Endothelial cell of umbilical vein (primary cell): ENCODE results near the gene PLOD1. TPM values are rescaled to one million over a fixed set of nuclear protein-coding genes. Genes with fewer than 3 reads are reported as not detected.

ENCODE experiments used
- BruUV-seq: library from RNA; stranded (reverse); fragments of 400-500 nt; replicated peaks from 2 replicates; lab custom pipeline; 2021; lab: Mats Ljungman, UMichigan
- CTCF ChIA-PET: fragments of 300-600, 350-600 bp; sonication (Branson Sonifier 250); formaldehyde crosslinking; loops from one replicate; lab custom pipeline; 2021; ENCODE audit warnings: antibody characterized with exemption, inconsistent platforms; lab: Charles Lee
- POLR2A ChIA-PET: fragments of 300-600, 350-600 bp; sonication (Branson Sonifier 250); formaldehyde crosslinking; loops from one replicate; lab custom pipeline; 2021; ENCODE audit warnings: antibody characterized with exemption, inconsistent platforms; lab: Charles Lee
- DNase-seq: peaks from one replicate; pipeline ENCODE4 v3.0.0-alpha.2; 2011; ENCODE audit warnings: low read depth, low spot score
- FAIRE-seq: peaks from 2 replicates; lab custom pipeline; 2011; peaks lifted over from hg19 to GRCh38; lab: Jason Lieb, UNC
- H2AFZ ChIP-seq: 2 replicates; pipeline ENCODE4 v1.6.0; 2012; ENCODE audit warnings: low read depth, low read length, control low read depth, inconsistent platforms
- H3K27ac ChIP-seq: 2 replicates; pipeline ENCODE4 v1.5.1; 2011; ENCODE audit warnings: low read depth, mild to moderate bottlenecking, control low read depth, low read length, moderate library complexity; ENCODE audit not compliant: insufficient read depth
- H3K27me3 ChIP-seq, 2 experiments: 2 replicates each; pipeline versions ENCODE4 v1.6.0 to v1.6.1; 2011; ENCODE audit warnings: low read length in 2 of 2, mixed read lengths in 1 of 2; ENCODE audit not compliant: control insufficient read depth in 2 of 2, insufficient read depth in 2 of 2
- H3K36me3 ChIP-seq, 2 experiments: 2 replicates in 1 of 2; 3 replicates in 1 of 2; pipeline ENCODE4 v1.5.1; 2011; ENCODE audit warnings: low read length in 2 of 2, mild to moderate bottlenecking in 1 of 2, moderate library complexity in 1 of 2; ENCODE audit not compliant: control insufficient read depth in 2 of 2, insufficient read depth in 2 of 2; ENCODE audit errors: extremely low read depth in 1 of 2
- H3K4me1 ChIP-seq: 3 replicates; pipeline ENCODE4 v1.5.1; 2011; ENCODE audit warnings: mild to moderate bottlenecking, low read length; ENCODE audit not compliant: control insufficient read depth, insufficient read depth; ENCODE audit errors: extremely low read depth
- H3K4me2 ChIP-seq: 2 replicates; pipeline ENCODE4 v1.6.1; 2011; ENCODE audit warnings: low read length, control low read depth, mixed read lengths; ENCODE audit not compliant: insufficient read depth
- H3K4me3 ChIP-seq, 3 experiments: fragments of 200-600 bp in 1 of 3; sonication (generic), shearing (Covaris generic) in 1 of 3; replicated peaks in 1 of 3; 2 replicates each; pipeline ENCODE4 v1.5.1; 2011 to 2016; ENCODE audit warnings: control low read depth in 3 of 3, low read length in 3 of 3, mild to moderate bottlenecking in 2 of 3, inconsistent platforms in 1 of 3, low read depth in 1 of 3, moderate library complexity in 1 of 3; ENCODE audit not compliant: insufficient read depth in 1 of 3
- H3K79me2 ChIP-seq: 2 replicates; pipeline ENCODE4 v1.6.0; 2012; ENCODE audit warnings: low read length, inconsistent platforms; ENCODE audit not compliant: control insufficient read depth, insufficient read depth
- H3K9ac ChIP-seq: replicated peaks from 2 replicates; pipeline ENCODE3; 2011; ENCODE audit warnings: low read length, control low read depth; ENCODE audit not compliant: insufficient read depth; ENCODE audit errors: extremely low read depth
- H3K9me1 ChIP-seq: replicated peaks from 3 replicates; pipeline ENCODE4 v1.6.0; 2011; ENCODE audit warnings: mild to moderate bottlenecking, low read length; ENCODE audit not compliant: control insufficient read depth, insufficient read depth; ENCODE audit errors: extremely low read depth
- H3K9me3 ChIP-seq: replicated peaks from 2 replicates; pipeline ENCODE4 v1.5.1; 2012; ENCODE audit warnings: low read length, inconsistent platforms; ENCODE audit not compliant: control insufficient read depth, insufficient read depth
- H4K20me1 ChIP-seq: replicated peaks from 2 replicates; pipeline ENCODE3; 2011; ENCODE audit warnings: mild to moderate bottlenecking, low read length; ENCODE audit not compliant: control insufficient read depth, insufficient read depth; ENCODE audit errors: extremely low read depth
- EZH2 ChIP-seq: IDR thresholded peaks from 2 replicates; pipeline ENCODE4 v1.6.1; 2012; ENCODE audit warnings: borderline replicate concordance, low read depth, mild to moderate bottlenecking, moderate library complexity, low read length, inconsistent platforms; ENCODE audit not compliant: severe bottlenecking
- FOS ChIP-seq: IDR thresholded peaks from 2 replicates; pipeline ENCODE4 v1.6.1; 2011; ENCODE audit warnings: mild to moderate bottlenecking, low read length, moderate library complexity, borderline replicate concordance; ENCODE audit not compliant: insufficient read depth
- GATA2 ChIP-seq: IDR thresholded peaks from 2 replicates; pipeline ENCODE4 v1.7.0; 2011; ENCODE audit warnings: low read depth, mild to moderate bottlenecking, moderate library complexity, mixed read lengths, low read length; ENCODE audit not compliant: insufficient read length, insufficient read depth
- JUN ChIP-seq: IDR thresholded peaks from 2 replicates; pipeline ENCODE4 v1.6.1; 2011; ENCODE audit warnings: borderline replicate concordance, low read depth; ENCODE audit not compliant: insufficient read length, insufficient read depth
- MYC ChIP-seq: IDR thresholded peaks from one replicate; pipeline ENCODE4 v1.6.1; 2011; ENCODE audit warnings: mild to moderate bottlenecking, low read depth, low read length
- POLR2A ChIP-seq: IDR thresholded peaks from 2 replicates; pipeline ENCODE4 v1.6.1; 2012; ENCODE audit warnings: low read depth, mild to moderate bottlenecking, control low read depth, low read length
- POLR2AphosphoS5 ChIP-seq: IDR thresholded peaks from 2 replicates; pipeline ENCODE4 v1.6.1; 2012; ENCODE audit warnings: low read depth, mild to moderate bottlenecking, control low read depth, low read length, moderate library complexity; ENCODE audit not compliant: insufficient read depth
- dilution Hi-C: fragments of 300-500 bp; cut with MboI; formaldehyde crosslinking; loops from one replicate; pipeline ENCODE4 v1.15.0; 2019; ENCODE audit warnings: low sequenced_read_pairs; ENCODE audit not compliant: extremely low pct_ligation_motif_present
- intact Hi-C: fragments of 100-400 bp; cut with micrococcal nuclease; formaldehyde crosslinking; loops from one replicate; pipeline ENCODE4 v1.10.0; 2022
- polyA plus RNA-seq, 4 experiments: library from polyadenylated mRNA; depleted of rRNA in 3 of 4; stranded (reverse) in 3 of 4; unstranded in 1 of 4; fragments of >200 nt; gene quantifications; 2 replicates each; pipeline versions ENCODE4 v1.2.1 to v1.2.3, GENCODE V29; 2011 to 2012; ENCODE audit warnings: missing spikeins in 1 of 4
- total RNA-seq: library from RNA; stranded (reverse); gene quantifications from 2 replicates; pipeline ENCODE4 v1.2.3, GENCODE V29; 2021
- TF ChIP-seq, protein P1 (sequence below), 2 donors: IDR thresholded peaks; 1 replicate in 1 of 2; 2 replicates in 1 of 2; pipeline ENCODE4 v1.5.1; 2011; ENCODE audit warnings: low read length in 2 of 2, mild to moderate bottlenecking in 2 of 2, moderate library complexity in 2 of 2, control low read depth in 1 of 2, inconsistent platforms in 1 of 2, low read depth in 1 of 2; ENCODE audit not compliant: insufficient read depth in 1 of 2; ENCODE audit errors: extremely low read depth in 1 of 2
- TF ChIP-seq, protein P2 (sequence below): IDR thresholded peaks from 2 replicates; pipeline ENCODE4 v1.6.1; 2011; ENCODE audit not compliant: insufficient read depth, insufficient read length

Gene PLOD1
- total and polyA plus RNA-seq, 2 donors (not counting 3 experiments of a cell fraction or from before 2014, with no cell fraction given) = 260 to 412 TPM

DNA sequence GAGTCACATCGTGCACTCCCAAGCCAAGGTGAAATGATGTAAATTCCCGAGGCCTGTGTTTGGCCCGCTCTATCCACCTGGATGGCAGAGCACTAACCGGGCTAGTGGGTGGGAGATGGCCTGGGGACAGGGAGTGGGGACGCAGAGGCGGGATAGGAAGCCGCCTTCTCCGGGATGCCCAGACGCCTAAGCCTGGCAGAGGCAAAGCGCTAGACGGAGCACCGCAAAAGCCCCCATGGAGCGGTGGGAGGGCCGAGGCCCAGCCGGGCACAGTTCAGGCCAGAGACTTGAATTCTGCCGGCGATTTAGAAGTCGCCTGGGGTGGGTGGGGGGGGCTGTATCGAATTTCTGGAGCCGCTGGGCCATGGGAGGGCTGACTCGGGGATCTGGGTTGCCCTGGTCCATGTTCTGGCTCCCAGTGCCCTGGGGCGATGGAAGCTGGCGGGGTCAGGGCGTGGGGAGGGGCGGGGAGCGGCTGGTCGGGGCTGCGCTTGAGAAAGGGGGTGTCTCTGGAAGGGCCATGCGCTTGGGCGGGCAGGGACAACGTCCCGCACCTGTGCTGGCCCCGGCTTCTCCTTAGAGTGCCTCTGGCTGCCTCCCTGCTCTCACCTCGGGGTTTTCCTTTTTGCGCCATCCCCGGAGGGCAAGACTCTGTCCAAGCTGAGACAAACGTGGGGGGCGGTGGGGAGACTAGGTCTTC, 36.3 kb upstream of the PLOD1 start:
- Histone ChIP-seq H4K20me1 (no peaks in the 10 kb centered on the region), H3K9ac (no peak overlapping the region), H3K4me3 (no peak overlapping the region), H3K9me1 (no peaks in the 10 kb centered on the region), H3K4me1 (no peaks in the 10 kb centered on the region), H3K4me2 (no peak overlapping the region), H3K27ac (no peak overlapping the region), H3K36me3 (no peaks in the 10 kb centered on the region), H3K79me2 (no peaks in the 10 kb centered on the region), H3K9me3 (no peaks in the 10 kb centered on the region), H2AFZ (no peak overlapping the region), H3K27me3 (peaks cover 14 to 17% of the 10 kb centered on the region in 2 experiments)
- FAIRE-seq = no peak
- TF ChIP-seq, protein P1, sequence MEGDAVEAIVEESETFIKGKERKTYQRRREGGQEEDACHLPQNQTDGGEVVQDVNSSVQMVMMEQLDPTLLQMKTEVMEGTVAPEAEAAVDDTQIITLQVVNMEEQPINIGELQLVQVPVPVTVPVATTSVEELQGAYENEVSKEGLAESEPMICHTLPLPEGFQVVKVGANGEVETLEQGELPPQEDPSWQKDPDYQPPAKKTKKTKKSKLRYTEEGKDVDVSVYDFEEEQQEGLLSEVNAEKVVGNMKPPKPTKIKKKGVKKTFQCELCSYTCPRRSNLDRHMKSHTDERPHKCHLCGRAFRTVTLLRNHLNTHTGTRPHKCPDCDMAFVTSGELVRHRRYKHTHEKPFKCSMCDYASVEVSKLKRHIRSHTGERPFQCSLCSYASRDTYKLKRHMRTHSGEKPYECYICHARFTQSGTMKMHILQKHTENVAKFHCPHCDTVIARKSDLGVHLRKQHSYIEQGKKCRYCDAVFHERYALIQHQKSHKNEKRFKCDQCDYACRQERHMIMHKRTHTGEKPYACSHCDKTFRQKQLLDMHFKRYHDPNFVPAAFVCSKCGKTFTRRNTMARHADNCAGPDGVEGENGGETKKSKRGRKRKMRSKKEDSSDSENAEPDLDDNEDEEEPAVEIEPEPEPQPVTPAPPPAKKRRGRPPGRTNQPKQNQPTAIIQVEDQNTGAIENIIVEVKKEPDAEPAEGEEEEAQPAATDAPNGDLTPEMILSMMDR (IDR thresholded peaks at IDR 0.05; ENCODE audit: extremely low read depth in 1 of 2, insufficient read depth in 1 of 2, low read depth in 1 of 2, low read length in 2 of 2) = no peak
- TF ChIP-seq EZH2 = no peak
- no peak for TF ChIP-seq JUN
- TF ChIP-seq MYC = no peak
- TF ChIP-seq, protein P2, sequence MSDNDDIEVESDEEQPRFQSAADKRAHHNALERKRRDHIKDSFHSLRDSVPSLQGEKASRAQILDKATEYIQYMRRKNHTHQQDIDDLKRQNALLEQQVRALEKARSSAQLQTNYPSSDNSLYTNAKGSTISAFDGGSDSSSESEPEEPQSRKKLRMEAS = no peak
- TF ChIP-seq POLR2A = no peak
- TF ChIP-seq GATA2 = no peak
- TF ChIP-seq FOS = no peak
- TF ChIP-seq POLR2AphosphoS5 = no peak
- DNase-seq = no peak
- ChIA-PET CTCF (interaction anchor here (2.2 kb wide), 1 partner anchor 10 kb away, joined by 5 read pairs; no protein-coding TSS in a partner anchor), POLR2A (interaction anchor here (0.6 kb wide), 1 partner anchor 55 kb away, joined by 3 read pairs; no protein-coding TSS in a partner anchor)
- BruUV-seq = no TSS peak
- intact Hi-C loops (no loop called here), dilution Hi-C loops (no loop called here)
